ENCODE measurements around the gene RAP1GAP2.
"Not testable (repeated sequence)": the region's sequence is repeated elsewhere in the genome, so short reads cannot be mapped to it uniquely, and the experiment has no call there.

Gene RAP1GAP2

GRCh38 chr17:3073850-3074249, 277.6 kb downstream of the RAP1GAP2 start:
- DNase-seq, result not testable (repeated sequence)

Data from stimulated activated CD4-positive, alpha-beta T cell treated with anti-CD3 and anti-CD28 coated beads, Interleukin-2, amount 100 ng/mL, for 24 hours (primary cell).